ENCODE measurements around the gene PDZD2.
"Not testable (repeated sequence)": the region's sequence is repeated elsewhere in the genome, so short reads cannot be mapped to it uniquely, and the experiment has no call there.

PDZD2 gene

GRCh38 chr5:31691408-31691807 lies 52.5 kb downstream of the PDZD2 start:
- DNase-seq (ENCODE audit: low spot score): not testable (repeated sequence)

DNA sequence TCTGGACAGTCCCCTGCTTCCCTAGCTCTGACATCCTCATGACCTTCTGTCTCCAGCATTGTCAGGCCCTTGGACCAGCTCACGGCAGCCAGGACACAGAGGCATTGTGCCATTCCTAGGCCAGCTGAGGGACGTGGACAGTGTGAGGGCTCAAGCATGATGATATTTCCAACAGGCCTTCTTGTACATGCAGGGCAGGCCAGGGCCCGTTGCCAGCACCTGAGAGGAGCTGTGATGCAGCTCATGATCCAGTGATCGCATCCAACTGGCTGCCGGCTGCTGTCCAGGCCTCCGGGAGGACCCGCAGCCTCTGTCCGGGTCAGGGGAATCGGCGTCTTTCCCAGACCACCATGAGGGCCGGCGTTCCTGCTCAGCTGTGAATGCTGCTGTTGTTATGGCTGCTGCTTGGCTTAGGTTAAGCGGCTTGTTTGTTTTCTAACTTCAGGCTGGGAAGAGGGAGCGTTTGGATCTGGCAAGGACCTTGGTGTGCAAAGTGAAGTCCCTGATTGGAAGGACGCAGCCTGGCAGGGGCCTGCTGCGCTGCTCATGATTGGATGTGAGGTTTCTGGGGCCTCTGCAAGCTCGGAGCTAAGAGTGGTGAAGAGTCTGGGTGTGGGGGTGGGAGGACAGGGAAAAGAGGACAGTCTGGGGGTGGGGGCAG lies 53.8 kb downstream of the PDZD2 start:
- no peak for DNase-seq (ENCODE audit: low spot score)

DNA sequence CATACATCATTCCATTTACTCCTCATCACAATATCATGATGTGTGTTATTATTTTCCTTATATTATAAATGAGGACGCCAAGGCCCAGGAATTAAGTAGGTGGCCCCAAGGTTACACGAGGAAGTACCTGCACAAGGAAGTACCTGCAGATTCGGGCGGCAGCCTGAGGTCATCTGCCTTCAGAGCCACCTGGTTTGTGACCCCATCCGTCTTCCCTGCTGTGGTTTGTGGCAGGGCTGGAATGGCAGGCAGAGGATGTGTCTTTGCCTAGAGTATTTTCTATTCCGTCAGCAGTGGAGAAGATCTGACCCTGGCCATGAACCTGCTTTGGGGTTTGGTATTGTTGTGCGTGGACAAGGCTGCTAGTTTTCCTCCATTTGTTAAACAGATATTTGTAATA lies 59.7 kb downstream of the PDZD2 start:
- no peak for DNase-seq (ENCODE audit: low spot score)

GRCh38 chr5:31701642-31702299 lies 62.8 kb downstream of the PDZD2 start:
- no peak for DNase-seq (ENCODE audit: low spot score)

DNA sequence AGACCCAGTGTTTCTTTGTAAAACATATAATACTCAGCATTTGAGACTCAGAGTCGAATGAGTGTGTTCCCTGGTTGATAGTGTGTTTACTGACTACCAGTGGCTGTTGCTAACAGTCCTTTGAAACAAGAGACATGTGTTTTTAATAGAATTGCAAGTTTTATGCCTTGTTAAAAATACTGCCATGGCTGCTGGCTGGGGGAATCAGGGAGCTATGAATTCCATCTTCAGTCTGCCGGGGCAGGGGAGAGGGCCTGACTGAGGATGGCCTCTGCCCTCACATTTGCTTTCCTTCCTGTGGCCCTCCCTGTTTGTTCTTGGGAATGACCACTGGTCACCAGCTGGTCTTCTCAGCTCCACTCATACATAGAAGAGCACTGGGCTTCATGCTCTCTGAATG lies 63.8 kb downstream of the PDZD2 start:
- no peak for DNase-seq (ENCODE audit: low spot score)

GRCh38 chr5:31703757-31704156 lies 64.8 kb downstream of the PDZD2 start:
- DNase-seq (ENCODE audit: low spot score): no peak

- no peak for DNase-seq (ENCODE audit: low spot score)
Observed at GRCh38 chr5:31706186-31706585, 67.3 kb downstream of the PDZD2 start.

GRCh38 chr5:31707329-31707728 lies 68.4 kb downstream of the PDZD2 start:
- peak; percentile 69 for DNase-seq (ENCODE audit: low spot score)

DNA sequence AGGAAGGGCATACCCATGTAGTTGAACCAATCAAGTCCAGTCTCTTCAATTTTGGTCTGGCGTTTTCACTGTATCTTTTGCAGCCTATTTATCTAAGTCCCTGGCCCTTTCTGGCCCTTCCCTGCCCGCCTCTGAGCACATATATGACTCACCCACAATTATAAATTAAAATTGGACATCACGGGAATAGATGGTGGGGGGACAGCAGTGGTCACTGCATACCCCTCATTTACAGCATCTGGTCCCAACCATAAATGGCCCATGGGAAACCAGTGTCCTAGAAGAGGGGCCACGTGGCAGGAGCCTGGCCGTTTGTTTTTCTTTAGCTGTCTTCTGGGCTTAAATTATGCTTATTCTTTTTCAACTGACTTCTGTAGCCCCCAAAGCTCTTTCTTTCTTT lies 69.2 kb downstream of the PDZD2 start:
- DNase-seq (ENCODE audit: low spot score): no peak

DNA sequence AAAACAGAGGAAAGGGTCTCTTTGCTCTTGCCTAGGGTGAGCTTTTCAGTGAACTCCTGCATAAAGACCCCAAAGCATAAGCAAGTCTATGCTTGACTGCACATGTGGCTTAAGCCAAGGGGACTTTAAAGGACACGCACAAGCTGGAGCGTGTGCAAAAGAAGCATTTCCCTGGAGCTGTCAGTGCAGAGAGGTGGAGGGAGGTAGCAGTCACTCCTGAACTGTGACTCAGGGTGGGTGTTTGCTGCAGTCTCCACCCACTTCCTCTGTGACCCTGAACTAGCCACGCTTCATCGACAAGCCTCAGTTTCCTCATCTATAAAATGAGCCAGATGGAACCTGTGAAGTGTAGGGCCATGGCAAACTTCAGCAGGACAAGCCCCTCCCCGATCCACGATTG lies 72.4 kb downstream of the PDZD2 start:
- no peak for DNase-seq (ENCODE audit: low spot score)

GRCh38 chr5:31711935-31712592 lies 73.1 kb downstream of the PDZD2 start:
- DNase-seq (ENCODE audit: low spot score): no peak

- DNase-seq (ENCODE audit: low spot score): no peak
Observed at GRCh38 chr5:31717561-31717960, 78.6 kb downstream of the PDZD2 start.

GRCh38 chr5:31720004-31720403 lies 81.1 kb downstream of the PDZD2 start:
- no peak for DNase-seq (ENCODE audit: low spot score)

- no peak for DNase-seq (ENCODE audit: low spot score)
Observed at GRCh38 chr5:31720811-31721345, 81.9 kb downstream of the PDZD2 start.

- DNase-seq (ENCODE audit: low spot score): no peak
Observed at GRCh38 chr5:31722111-31722510, 83.2 kb downstream of the PDZD2 start.

DNA sequence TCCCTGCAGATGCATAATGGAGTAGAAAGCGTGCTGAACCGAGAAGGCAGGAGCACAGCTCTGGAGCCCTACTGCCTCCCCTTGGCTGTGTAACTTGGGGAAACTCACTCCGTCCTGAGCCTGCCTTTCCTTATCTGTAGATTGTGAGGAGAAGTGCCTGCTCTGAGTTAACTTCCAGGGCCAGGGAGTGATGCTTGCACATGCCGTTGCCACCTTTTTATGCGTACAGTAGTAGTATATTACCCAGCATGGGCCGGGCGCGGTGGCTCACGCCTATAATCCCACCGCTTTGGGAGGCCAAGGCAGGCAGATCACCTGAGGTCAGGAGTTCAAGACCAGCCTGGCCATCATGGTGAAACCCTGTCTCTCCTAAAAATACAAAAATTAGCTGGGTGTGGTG lies 87.1 kb downstream of the PDZD2 start:
- no peak for DNase-seq (ENCODE audit: low spot score)

DNA sequence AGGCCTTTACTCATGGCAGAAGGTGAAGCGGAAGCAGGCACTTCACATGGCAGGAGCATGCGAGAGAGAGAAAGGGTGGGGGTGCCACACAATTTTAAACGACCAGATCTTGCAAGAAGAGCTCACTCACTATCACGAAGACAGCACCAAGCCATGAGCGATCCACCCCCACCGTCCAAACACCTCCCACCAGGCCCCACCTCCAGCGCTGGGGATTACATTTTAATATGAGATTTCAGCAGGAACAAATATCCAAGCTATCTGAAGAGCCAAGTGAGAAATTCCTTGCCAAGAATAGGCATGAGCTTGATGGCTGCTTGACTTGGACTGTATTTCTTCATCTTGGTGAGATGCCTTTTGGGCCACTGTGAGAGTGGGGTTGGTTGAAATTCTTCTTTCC lies 88.0 kb downstream of the PDZD2 start:
- DNase-seq (ENCODE audit: low spot score): no peak

GRCh38 chr5:31728039-31728438 lies 89.1 kb downstream of the PDZD2 start:
- no peak for DNase-seq (ENCODE audit: low spot score)

- not testable (repeated sequence) for DNase-seq (ENCODE audit: low spot score)
Observed at GRCh38 chr5:31728806-31729205, 89.9 kb downstream of the PDZD2 start.

- DNase-seq (ENCODE audit: low spot score): no peak
Observed at GRCh38 chr5:31730139-31730538, 91.2 kb downstream of the PDZD2 start.

DNA sequence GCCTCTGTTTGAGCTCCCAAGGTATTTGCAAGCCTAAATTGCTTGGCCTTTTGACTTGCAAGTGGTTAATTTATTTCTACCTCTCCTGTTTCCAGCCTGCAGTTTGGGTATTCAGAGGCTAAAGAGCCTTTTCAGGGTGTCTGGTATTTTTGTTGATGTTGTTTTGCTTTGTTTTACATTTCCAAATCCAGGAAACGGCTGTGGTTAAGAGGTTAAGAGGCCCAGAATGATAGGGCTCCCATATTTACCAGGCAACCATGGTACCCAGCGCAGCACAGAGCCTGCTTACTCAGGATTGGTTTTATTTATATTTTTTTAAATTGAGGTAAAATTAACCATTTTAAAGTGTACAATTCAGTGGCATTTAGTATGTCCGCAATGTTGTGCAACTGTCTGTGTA lies 92.1 kb downstream of the PDZD2 start:
- DNase-seq (ENCODE audit: low spot score): no peak

DNA sequence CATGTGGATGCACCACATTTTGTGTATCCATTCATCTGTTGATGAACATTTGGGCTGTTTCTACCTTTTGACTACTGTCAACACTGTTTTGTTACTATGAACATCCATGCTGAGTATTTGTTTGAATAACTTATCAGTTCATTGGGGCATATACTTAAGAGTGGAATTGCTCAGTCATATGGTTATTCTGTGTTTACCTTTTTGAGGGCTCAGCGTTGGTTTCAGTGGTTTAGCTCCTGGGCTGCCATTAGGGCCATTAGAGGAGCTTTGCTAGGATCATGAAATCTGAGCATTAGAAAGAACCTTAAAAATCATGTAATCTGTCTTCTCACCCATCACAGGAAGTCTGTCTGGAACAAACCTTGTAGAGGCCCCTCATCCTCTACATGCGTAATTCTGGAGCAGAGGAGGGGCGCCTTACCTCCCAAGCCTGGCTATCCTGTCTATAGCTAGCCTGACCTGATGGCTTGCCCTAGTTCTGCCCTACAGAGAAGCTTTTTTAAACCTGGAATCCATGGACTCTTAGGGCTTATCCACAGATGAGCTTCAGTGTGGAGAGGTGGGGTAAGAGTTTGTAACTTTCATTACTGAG lies 92.9 kb downstream of the PDZD2 start:
- DNase-seq (ENCODE audit: low spot score): no peak

- not testable (repeated sequence) for DNase-seq (ENCODE audit: low spot score)
Observed at GRCh38 chr5:31732821-31733220, 93.9 kb downstream of the PDZD2 start.

All from hematopoietic multipotent progenitor cell treated with erythropoietin and hydrocortisone succinate and interleukin-3 and kit ligand, for 15 days (in vitro differentiated cells).